ENCODE data around the gene TANGO2.
A peak's percentile ranks its signal among the peaks of the same experiment; 100 is the strongest.

TANGO2 gene

GRCh38 chr22:20111045-20111688, 90.3 kb downstream of the TANGO2 start:
- DNase-seq (ENCODE audit: low spot score), result peak; percentile 60
- peak; percentile 51 for TF ChIP-seq CTCF (IDR thresholded peaks at IDR 0.05; ENCODE audit: extremely low read depth, insufficient read depth, missing control alignments)
- in situ Hi-C loops (cut with MboI; ENCODE audit: low pct_unique_long_range_greater_than_20kb, low sequenced_read_pairs, unreplicated experiment), result no loop called here

- DNase-seq (ENCODE audit: low spot score), result no peak
- in situ Hi-C loops (cut with MboI; ENCODE audit: low pct_unique_long_range_greater_than_20kb, low sequenced_read_pairs, unreplicated experiment), result no loop called here
- TF ChIP-seq CTCF (IDR thresholded peaks at IDR 0.05; ENCODE audit: extremely low read depth, insufficient read depth, missing control alignments), result no peak
Observed at GRCh38 chr22:20111689-20112622, 91.0 kb downstream of the TANGO2 start.

- no peak for DNase-seq (ENCODE audit: low spot score)
- no peak for TF ChIP-seq CTCF (IDR thresholded peaks at IDR 0.05; ENCODE audit: extremely low read depth, insufficient read depth, missing control alignments)
- in situ Hi-C loops (cut with MboI; ENCODE audit: low pct_unique_long_range_greater_than_20kb, low sequenced_read_pairs, unreplicated experiment), result no loop called here
Observed at GRCh38 chr22:20112623-20113511, 92.0 kb downstream of the TANGO2 start.

GRCh38 chr22:20113551-20114310, 92.8 kb downstream of the TANGO2 start:
- in situ Hi-C loops (cut with MboI; ENCODE audit: low pct_unique_long_range_greater_than_20kb, low sequenced_read_pairs, unreplicated experiment), result no loop called here
- no peak for DNase-seq (ENCODE audit: low spot score)
- no peak for TF ChIP-seq CTCF (IDR thresholded peaks at IDR 0.05; ENCODE audit: extremely low read depth, insufficient read depth, missing control alignments)

- in situ Hi-C loops (cut with MboI; ENCODE audit: low pct_unique_long_range_greater_than_20kb, low sequenced_read_pairs, unreplicated experiment), result no loop called here
- no peak for DNase-seq (ENCODE audit: low spot score)
- TF ChIP-seq CTCF (IDR thresholded peaks at IDR 0.05; ENCODE audit: extremely low read depth, insufficient read depth, missing control alignments), result no peak
Observed at GRCh38 chr22:20114506-20115475, 93.9 kb downstream of the TANGO2 start.
